Endothelial cell of umbilical vein (primary cell): ENCODE results near the gene TXNDC12. TPM values are rescaled to one million over a fixed set of nuclear protein-coding genes. Genes with fewer than 3 reads are reported as not detected.

Experiments
- BruUV-seq: library from RNA; stranded (reverse); fragments of 400-500 nt; replicated peaks from 2 replicates; lab custom pipeline; 2021; lab: Mats Ljungman, UMichigan
- CTCF ChIA-PET: fragments of 300-600, 350-600 bp; sonication (Branson Sonifier 250); formaldehyde crosslinking; loops from one replicate; lab custom pipeline; 2021; ENCODE audit warnings: antibody characterized with exemption, inconsistent platforms; lab: Charles Lee
- POLR2A ChIA-PET: fragments of 300-600, 350-600 bp; sonication (Branson Sonifier 250); formaldehyde crosslinking; loops from one replicate; lab custom pipeline; 2021; ENCODE audit warnings: antibody characterized with exemption, inconsistent platforms; lab: Charles Lee
- DNase-seq: peaks from one replicate; pipeline ENCODE4 v3.0.0-alpha.2; 2011; ENCODE audit warnings: low read depth, low spot score
- FAIRE-seq: peaks from 2 replicates; lab custom pipeline; 2011; peaks lifted over from hg19 to GRCh38; lab: Jason Lieb, UNC
- H2AFZ ChIP-seq: 2 replicates; pipeline ENCODE4 v1.6.0; 2012; ENCODE audit warnings: low read depth, low read length, control low read depth, inconsistent platforms
- H3K27ac ChIP-seq: 2 replicates; pipeline ENCODE4 v1.5.1; 2011; ENCODE audit warnings: low read depth, mild to moderate bottlenecking, control low read depth, low read length, moderate library complexity; ENCODE audit not compliant: insufficient read depth
- H3K27me3 ChIP-seq, 2 experiments: 2 replicates each; pipeline versions ENCODE4 v1.6.0 to v1.6.1; 2011; ENCODE audit warnings: low read length in 2 of 2, mixed read lengths in 1 of 2; ENCODE audit not compliant: control insufficient read depth in 2 of 2, insufficient read depth in 2 of 2
- H3K36me3 ChIP-seq, 2 experiments: 2 replicates in 1 of 2; 3 replicates in 1 of 2; pipeline ENCODE4 v1.5.1; 2011; ENCODE audit warnings: low read length in 2 of 2, mild to moderate bottlenecking in 1 of 2, moderate library complexity in 1 of 2; ENCODE audit not compliant: control insufficient read depth in 2 of 2, insufficient read depth in 2 of 2; ENCODE audit errors: extremely low read depth in 1 of 2
- H3K4me1 ChIP-seq: 3 replicates; pipeline ENCODE4 v1.5.1; 2011; ENCODE audit warnings: mild to moderate bottlenecking, low read length; ENCODE audit not compliant: control insufficient read depth, insufficient read depth; ENCODE audit errors: extremely low read depth
- H3K4me2 ChIP-seq: 2 replicates; pipeline ENCODE4 v1.6.1; 2011; ENCODE audit warnings: low read length, control low read depth, mixed read lengths; ENCODE audit not compliant: insufficient read depth
- H3K4me3 ChIP-seq, 3 experiments: fragments of 200-600 bp in 1 of 3; sonication (generic), shearing (Covaris generic) in 1 of 3; replicated peaks in 1 of 3; 2 replicates each; pipeline ENCODE4 v1.5.1; 2011 to 2016; ENCODE audit warnings: control low read depth in 3 of 3, low read length in 3 of 3, mild to moderate bottlenecking in 2 of 3, inconsistent platforms in 1 of 3, low read depth in 1 of 3, moderate library complexity in 1 of 3; ENCODE audit not compliant: insufficient read depth in 1 of 3
- H3K79me2 ChIP-seq: 2 replicates; pipeline ENCODE4 v1.6.0; 2012; ENCODE audit warnings: low read length, inconsistent platforms; ENCODE audit not compliant: control insufficient read depth, insufficient read depth
- H3K9ac ChIP-seq: replicated peaks from 2 replicates; pipeline ENCODE3; 2011; ENCODE audit warnings: low read length, control low read depth; ENCODE audit not compliant: insufficient read depth; ENCODE audit errors: extremely low read depth
- H3K9me1 ChIP-seq: replicated peaks from 3 replicates; pipeline ENCODE4 v1.6.0; 2011; ENCODE audit warnings: mild to moderate bottlenecking, low read length; ENCODE audit not compliant: control insufficient read depth, insufficient read depth; ENCODE audit errors: extremely low read depth
- H3K9me3 ChIP-seq: replicated peaks from 2 replicates; pipeline ENCODE4 v1.5.1; 2012; ENCODE audit warnings: low read length, inconsistent platforms; ENCODE audit not compliant: control insufficient read depth, insufficient read depth
- H4K20me1 ChIP-seq: replicated peaks from 2 replicates; pipeline ENCODE3; 2011; ENCODE audit warnings: mild to moderate bottlenecking, low read length; ENCODE audit not compliant: control insufficient read depth, insufficient read depth; ENCODE audit errors: extremely low read depth
- EZH2 ChIP-seq: IDR thresholded peaks from 2 replicates; pipeline ENCODE4 v1.6.1; 2012; ENCODE audit warnings: borderline replicate concordance, low read depth, mild to moderate bottlenecking, moderate library complexity, low read length, inconsistent platforms; ENCODE audit not compliant: severe bottlenecking
- FOS ChIP-seq: IDR thresholded peaks from 2 replicates; pipeline ENCODE4 v1.6.1; 2011; ENCODE audit warnings: mild to moderate bottlenecking, low read length, moderate library complexity, borderline replicate concordance; ENCODE audit not compliant: insufficient read depth
- GATA2 ChIP-seq: IDR thresholded peaks from 2 replicates; pipeline ENCODE4 v1.7.0; 2011; ENCODE audit warnings: low read depth, mild to moderate bottlenecking, moderate library complexity, mixed read lengths, low read length; ENCODE audit not compliant: insufficient read length, insufficient read depth
- JUN ChIP-seq: IDR thresholded peaks from 2 replicates; pipeline ENCODE4 v1.6.1; 2011; ENCODE audit warnings: borderline replicate concordance, low read depth; ENCODE audit not compliant: insufficient read length, insufficient read depth
- MYC ChIP-seq: IDR thresholded peaks from one replicate; pipeline ENCODE4 v1.6.1; 2011; ENCODE audit warnings: mild to moderate bottlenecking, low read depth, low read length
- POLR2A ChIP-seq: IDR thresholded peaks from 2 replicates; pipeline ENCODE4 v1.6.1; 2012; ENCODE audit warnings: low read depth, mild to moderate bottlenecking, control low read depth, low read length
- POLR2AphosphoS5 ChIP-seq: IDR thresholded peaks from 2 replicates; pipeline ENCODE4 v1.6.1; 2012; ENCODE audit warnings: low read depth, mild to moderate bottlenecking, control low read depth, low read length, moderate library complexity; ENCODE audit not compliant: insufficient read depth
- dilution Hi-C: fragments of 300-500 bp; cut with MboI; formaldehyde crosslinking; loops from one replicate; pipeline ENCODE4 v1.15.0; 2019; ENCODE audit warnings: low sequenced_read_pairs; ENCODE audit not compliant: extremely low pct_ligation_motif_present
- intact Hi-C: fragments of 100-400 bp; cut with micrococcal nuclease; formaldehyde crosslinking; loops from one replicate; pipeline ENCODE4 v1.10.0; 2022
- polyA plus RNA-seq, 4 experiments: library from polyadenylated mRNA; depleted of rRNA in 3 of 4; stranded (reverse) in 3 of 4; unstranded in 1 of 4; fragments of >200 nt; gene quantifications; 2 replicates each; pipeline versions ENCODE4 v1.2.1 to v1.2.3, GENCODE V29; 2011 to 2012; ENCODE audit warnings: missing spikeins in 1 of 4
- total RNA-seq: library from RNA; stranded (reverse); gene quantifications from 2 replicates; pipeline ENCODE4 v1.2.3, GENCODE V29; 2021
- TF ChIP-seq, protein P1 (sequence below), 2 donors: IDR thresholded peaks; 1 replicate in 1 of 2; 2 replicates in 1 of 2; pipeline ENCODE4 v1.5.1; 2011; ENCODE audit warnings: low read length in 2 of 2, mild to moderate bottlenecking in 2 of 2, moderate library complexity in 2 of 2, control low read depth in 1 of 2, inconsistent platforms in 1 of 2, low read depth in 1 of 2; ENCODE audit not compliant: insufficient read depth in 1 of 2; ENCODE audit errors: extremely low read depth in 1 of 2
- TF ChIP-seq, protein P2 (sequence below): IDR thresholded peaks from 2 replicates; pipeline ENCODE4 v1.6.1; 2011; ENCODE audit not compliant: insufficient read depth, insufficient read length

The TXNDC12 gene
- total and polyA plus RNA-seq, 2 donors (not counting 3 experiments of a cell fraction or from before 2014, with no cell fraction given), result 33.7 to 57.4 TPM

DNA sequence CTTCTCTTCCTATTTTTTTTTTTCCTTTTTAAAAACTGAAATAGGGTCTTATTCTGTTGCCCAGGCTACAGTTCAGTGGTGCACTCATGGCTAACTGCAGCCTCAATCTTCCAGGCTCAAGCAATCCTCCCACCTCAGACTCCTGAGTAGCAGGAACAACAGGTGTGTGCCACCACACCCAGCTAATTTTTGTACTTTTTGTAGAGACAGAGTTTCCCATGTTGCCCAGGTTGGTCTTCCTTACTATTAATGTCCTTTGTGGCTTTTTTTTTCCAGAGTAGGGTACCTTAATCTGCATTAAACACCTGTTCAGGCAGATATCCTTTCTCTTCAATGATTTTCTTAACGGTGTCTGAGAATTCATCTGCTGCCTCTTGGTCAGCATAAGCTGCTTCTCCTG, 17.1 kb downstream of the TXNDC12 start:
- FAIRE-seq (no peak), DNase-seq (no peak)
- Histone ChIP-seq H3K27ac (no peak overlapping the region), H3K27me3 (no peaks in the 10 kb centered on the region), H2AFZ (no peak overlapping the region), H3K79me2 (peaks cover 3% of the 10 kb centered on the region), H3K9me1 (no peaks in the 10 kb centered on the region), H3K4me3 (no peak overlapping the region), H3K9ac (no peak overlapping the region), H3K4me1 (peaks cover 5% of the 10 kb centered on the region), H4K20me1 (no peaks in the 10 kb centered on the region), H3K9me3 (no peaks in the 10 kb centered on the region), H3K4me2 (no peak overlapping the region), H3K36me3 (peaks cover 2 to 3% of the 10 kb centered on the region in 2 experiments)
- no TSS peak for BruUV-seq
- POLR2A ChIA-PET, result no interaction called here
- CTCF ChIA-PET, result no interaction called here
- TF ChIP-seq POLR2A, result no peak
- no peak for TF ChIP-seq FOS
- TF ChIP-seq MYC, result no peak
- TF ChIP-seq JUN, result no peak
- TF ChIP-seq, protein P1, sequence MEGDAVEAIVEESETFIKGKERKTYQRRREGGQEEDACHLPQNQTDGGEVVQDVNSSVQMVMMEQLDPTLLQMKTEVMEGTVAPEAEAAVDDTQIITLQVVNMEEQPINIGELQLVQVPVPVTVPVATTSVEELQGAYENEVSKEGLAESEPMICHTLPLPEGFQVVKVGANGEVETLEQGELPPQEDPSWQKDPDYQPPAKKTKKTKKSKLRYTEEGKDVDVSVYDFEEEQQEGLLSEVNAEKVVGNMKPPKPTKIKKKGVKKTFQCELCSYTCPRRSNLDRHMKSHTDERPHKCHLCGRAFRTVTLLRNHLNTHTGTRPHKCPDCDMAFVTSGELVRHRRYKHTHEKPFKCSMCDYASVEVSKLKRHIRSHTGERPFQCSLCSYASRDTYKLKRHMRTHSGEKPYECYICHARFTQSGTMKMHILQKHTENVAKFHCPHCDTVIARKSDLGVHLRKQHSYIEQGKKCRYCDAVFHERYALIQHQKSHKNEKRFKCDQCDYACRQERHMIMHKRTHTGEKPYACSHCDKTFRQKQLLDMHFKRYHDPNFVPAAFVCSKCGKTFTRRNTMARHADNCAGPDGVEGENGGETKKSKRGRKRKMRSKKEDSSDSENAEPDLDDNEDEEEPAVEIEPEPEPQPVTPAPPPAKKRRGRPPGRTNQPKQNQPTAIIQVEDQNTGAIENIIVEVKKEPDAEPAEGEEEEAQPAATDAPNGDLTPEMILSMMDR (IDR thresholded peaks at IDR 0.05; ENCODE audit: extremely low read depth in 1 of 2, insufficient read depth in 1 of 2, low read depth in 1 of 2, low read length in 2 of 2), result no peak
- TF ChIP-seq EZH2, result no peak
- no peak for TF ChIP-seq POLR2AphosphoS5
- TF ChIP-seq GATA2, result no peak
- TF ChIP-seq, protein P2, sequence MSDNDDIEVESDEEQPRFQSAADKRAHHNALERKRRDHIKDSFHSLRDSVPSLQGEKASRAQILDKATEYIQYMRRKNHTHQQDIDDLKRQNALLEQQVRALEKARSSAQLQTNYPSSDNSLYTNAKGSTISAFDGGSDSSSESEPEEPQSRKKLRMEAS, result no peak
- dilution Hi-C loops, result no loop called here
- intact Hi-C loops, result no loop called here
